ENCODE measurements around the gene SLC2A2.

Gene SLC2A2

GRCh38 chr3:170949211-170949610 lies 77.3 kb downstream of the SLC2A2 start:
- H3K36me3 Mint-ChIP-seq (ENCODE audit: low read depth), result no peaks in the 10 kb centered on the region
- H3K27me3 Mint-ChIP-seq, result peaks cover 21% of the 10 kb centered on the region
- no peaks in the 10 kb centered on the region for H3K4me1 Mint-ChIP-seq (ENCODE audit: low read depth)
- H3K9me3 Mint-ChIP-seq, result no peaks in the 10 kb centered on the region
- no peak for DNase-seq
- H3K27ac Mint-ChIP-seq, result no peak overlapping the region
- no peak overlapping the region for H3K4me3 Mint-ChIP-seq

GRCh38 chr3:170947018-170947769 lies 79.3 kb downstream of the SLC2A2 start:
- Mint-ChIP-seq H3K36me3 (ENCODE audit: low read depth) (no peaks in the 10 kb centered on the region), H3K27ac (no peak overlapping the region), H3K4me3 (no peak overlapping the region), H3K9me3 (no peaks in the 10 kb centered on the region), H3K4me1 (ENCODE audit: low read depth) (no peaks in the 10 kb centered on the region), H3K27me3 (peaks cover 27% of the 10 kb centered on the region)
- no peak for DNase-seq

Measured in activated T-cell treated with anti-CD3 and anti-CD28 coated beads, Interleukin-2, amount 50 U/mL, for 24 hours (primary cell).